Activated T-helper 2 cell treated with anti-CD3 and anti-CD28 coated beads, Interferon-gamma antibody, Interleukin-2, Interleukin-4, amounts not matched to agents 10 μg/mL and 5 μg/mL and 100 μg/mL, durations not matched to agents 14 hours and 24 hours and 36 hours (primary cell): ENCODE measurements around the gene TMTC2. TPM values are rescaled to one million over a fixed set of nuclear protein-coding genes. Genes with fewer than 3 reads are reported as not detected.

ENCODE experiments used
- DNase-seq: peaks from one replicate; pipeline ENCODE4 v3.0.0; 2021; ENCODE audit warnings: low spot score
- H3K27ac Mint-ChIP-seq: one replicate; pipeline ENCODE4 v1.8.0; 2021; ENCODE audit warnings: mixed read lengths
- H3K27me3 Mint-ChIP-seq: one replicate; pipeline ENCODE4 v1.8.0; 2021; ENCODE audit warnings: low read depth, mixed read lengths
- H3K36me3 Mint-ChIP-seq: one replicate; pipeline ENCODE4 v1.8.0; 2021; ENCODE audit warnings: low read depth, mixed read lengths
- H3K4me1 Mint-ChIP-seq: one replicate; pipeline ENCODE4 v1.8.0; 2021; ENCODE audit warnings: low read depth, mixed read lengths
- H3K4me3 Mint-ChIP-seq: one replicate; pipeline ENCODE4 v1.8.0; 2021; ENCODE audit warnings: low read depth, mild to moderate bottlenecking, moderate library complexity, mixed read lengths
- H3K9me3 Mint-ChIP-seq: one replicate; pipeline ENCODE4 v1.8.0; 2021; ENCODE audit warnings: mixed read lengths
- intact Hi-C: fragments of 100-400 bp; cut with micrococcal nuclease; formaldehyde crosslinking; loops from one replicate; pipeline ENCODE4 v1.15.1; 2023
- total RNA-seq: library from RNA; stranded (reverse); gene quantifications from 2 replicates; pipeline ENCODE4 v1.2.3, GENCODE V29; 2022

Gene TMTC2
- total RNA-seq, 1 donor from 2014 or later: 2.5 TPM

DNA sequence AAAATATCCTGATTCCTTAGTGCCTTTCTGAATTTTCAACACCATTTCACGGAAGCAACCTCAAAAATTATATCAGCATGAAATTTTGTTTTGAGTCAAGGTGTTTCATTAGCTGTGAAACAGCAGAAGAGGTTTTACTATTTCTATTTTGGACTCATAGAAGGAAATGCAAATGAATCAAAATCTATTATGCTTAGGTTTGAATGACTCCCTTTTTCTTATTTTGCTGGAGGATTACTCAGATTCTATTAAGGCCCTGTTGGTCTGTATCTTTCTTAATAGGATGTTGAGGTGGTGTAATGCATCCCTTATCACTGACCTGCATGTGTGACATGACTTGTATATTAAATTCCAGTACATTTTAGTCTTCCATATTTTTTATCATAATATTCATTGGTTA, 165.8 kb downstream of the TMTC2 start:
- Mint-ChIP-seq H3K9me3 (no peaks in the 10 kb centered on the region), H3K36me3 (no peaks in the 10 kb centered on the region), H3K27ac (no peak overlapping the region), H3K4me1 (no peaks in the 10 kb centered on the region), H3K27me3 (no peaks in the 10 kb centered on the region), H3K4me3 (no peak overlapping the region)
- intact Hi-C loops: no loop called here
- no peak for DNase-seq

DNA sequence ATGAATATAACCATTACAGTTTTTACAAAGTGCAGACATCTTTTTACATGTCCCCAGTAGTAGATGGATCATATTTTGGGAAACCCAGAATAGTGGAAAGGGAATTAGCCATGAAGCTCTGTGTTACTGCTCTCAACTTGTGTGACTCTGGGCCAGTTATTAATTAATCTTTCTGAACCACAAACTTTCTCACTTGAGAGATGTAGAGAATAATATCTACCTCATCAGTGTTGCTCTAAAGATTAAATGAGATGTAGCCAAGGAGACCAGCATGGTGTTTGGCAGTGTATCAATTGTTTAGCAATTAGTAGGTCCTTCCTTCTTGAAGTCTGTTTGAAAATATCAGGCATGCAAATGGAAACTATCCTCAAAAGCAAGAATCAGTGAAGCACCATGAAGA, 169.2 kb downstream of the TMTC2 start:
- H3K27me3 Mint-ChIP-seq: no peaks in the 10 kb centered on the region
- DNase-seq: no peak
- H3K27ac Mint-ChIP-seq: no peak overlapping the region
- no peaks in the 10 kb centered on the region for H3K36me3 Mint-ChIP-seq
- no peak overlapping the region for H3K4me3 Mint-ChIP-seq
- H3K9me3 Mint-ChIP-seq: no peaks in the 10 kb centered on the region
- intact Hi-C loops: no loop called here
- no peaks in the 10 kb centered on the region for H3K4me1 Mint-ChIP-seq

DNA sequence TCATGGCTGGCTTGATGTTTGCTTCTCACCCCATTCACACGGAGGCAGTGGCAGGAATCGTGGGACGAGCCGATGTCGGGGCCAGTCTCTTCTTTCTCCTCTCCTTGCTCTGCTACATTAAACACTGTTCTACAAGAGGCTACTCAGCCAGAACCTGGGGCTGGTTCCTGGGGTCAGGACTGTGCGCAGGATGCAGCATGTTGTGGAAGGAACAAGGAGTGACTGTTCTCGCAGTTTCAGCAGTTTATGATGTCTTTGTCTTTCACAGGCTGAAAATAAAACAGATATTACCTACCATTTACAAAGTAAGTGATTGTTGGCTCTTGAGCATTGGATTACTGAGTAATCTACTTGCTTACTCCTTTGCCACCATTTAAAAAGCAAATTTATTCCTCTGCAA, 170.6 kb downstream of the TMTC2 start:
- no peaks in the 10 kb centered on the region for H3K36me3 Mint-ChIP-seq
- no peaks in the 10 kb centered on the region for H3K9me3 Mint-ChIP-seq
- H3K27ac Mint-ChIP-seq: no peak overlapping the region
- intact Hi-C loops: no loop called here
- no peaks in the 10 kb centered on the region for H3K27me3 Mint-ChIP-seq
- DNase-seq: no peak
- H3K4me3 Mint-ChIP-seq: no peak overlapping the region
- no peaks in the 10 kb centered on the region for H3K4me1 Mint-ChIP-seq

DNA sequence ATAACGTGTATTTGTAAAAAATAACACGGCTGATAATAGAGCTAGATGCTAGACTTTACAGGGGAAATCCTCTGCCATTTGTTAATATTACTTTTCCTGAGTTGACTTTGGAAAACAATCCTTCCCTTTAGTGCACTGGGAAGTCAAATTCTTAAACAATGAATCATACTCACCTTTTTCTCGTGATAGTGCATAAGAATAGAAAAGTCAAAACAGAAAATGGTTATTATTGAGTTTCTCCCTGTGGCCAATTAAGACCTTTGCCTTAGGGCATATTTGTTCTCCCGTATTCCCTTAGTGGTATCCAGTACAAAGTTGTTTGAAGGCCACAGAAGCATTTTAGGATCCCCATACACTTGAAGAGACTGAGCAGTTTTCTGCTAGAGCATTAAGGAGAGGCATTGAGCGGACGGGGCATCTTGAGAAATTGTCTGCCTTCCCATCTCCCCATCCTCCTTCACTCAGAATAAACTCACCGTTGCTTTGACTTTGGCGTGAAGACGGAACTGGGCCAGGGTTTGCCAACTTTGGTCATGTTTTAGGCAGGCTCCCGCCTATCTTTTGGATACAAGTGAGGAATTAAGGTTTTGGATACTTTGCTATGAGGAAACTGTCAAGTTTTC, 171.3 kb downstream of the TMTC2 start:
- Mint-ChIP-seq H3K36me3 (no peaks in the 10 kb centered on the region), H3K4me3 (no peak overlapping the region), H3K27ac (no peak overlapping the region), H3K9me3 (no peaks in the 10 kb centered on the region), H3K27me3 (no peaks in the 10 kb centered on the region), H3K4me1 (no peaks in the 10 kb centered on the region)
- intact Hi-C loops: no loop called here
- DNase-seq: no peak

DNA sequence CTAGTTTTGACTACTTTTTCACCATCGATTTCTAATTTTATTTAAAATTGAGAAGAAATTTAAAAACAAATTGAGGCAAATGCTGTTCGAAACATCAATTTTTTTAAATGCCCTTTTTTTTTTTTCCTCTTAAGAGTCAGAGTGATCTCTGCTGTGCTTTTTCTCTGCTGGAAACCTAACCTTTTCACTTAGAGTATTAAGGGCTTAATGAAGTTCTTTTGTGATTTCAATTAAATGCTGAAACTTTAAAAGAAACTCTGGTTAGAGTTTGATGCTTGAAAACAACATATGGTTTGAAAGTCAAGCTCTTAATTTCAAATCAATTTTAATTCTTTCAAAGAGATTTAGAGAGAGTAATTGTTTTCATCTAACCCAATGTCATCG, 171.8 kb downstream of the TMTC2 start:
- no peaks in the 10 kb centered on the region for H3K27me3 Mint-ChIP-seq
- H3K4me1 Mint-ChIP-seq: no peaks in the 10 kb centered on the region
- intact Hi-C loops: no loop called here
- H3K9me3 Mint-ChIP-seq: no peaks in the 10 kb centered on the region
- no peaks in the 10 kb centered on the region for H3K36me3 Mint-ChIP-seq
- no peak overlapping the region for H3K4me3 Mint-ChIP-seq
- H3K27ac Mint-ChIP-seq: no peak overlapping the region
- DNase-seq: no peak

DNA sequence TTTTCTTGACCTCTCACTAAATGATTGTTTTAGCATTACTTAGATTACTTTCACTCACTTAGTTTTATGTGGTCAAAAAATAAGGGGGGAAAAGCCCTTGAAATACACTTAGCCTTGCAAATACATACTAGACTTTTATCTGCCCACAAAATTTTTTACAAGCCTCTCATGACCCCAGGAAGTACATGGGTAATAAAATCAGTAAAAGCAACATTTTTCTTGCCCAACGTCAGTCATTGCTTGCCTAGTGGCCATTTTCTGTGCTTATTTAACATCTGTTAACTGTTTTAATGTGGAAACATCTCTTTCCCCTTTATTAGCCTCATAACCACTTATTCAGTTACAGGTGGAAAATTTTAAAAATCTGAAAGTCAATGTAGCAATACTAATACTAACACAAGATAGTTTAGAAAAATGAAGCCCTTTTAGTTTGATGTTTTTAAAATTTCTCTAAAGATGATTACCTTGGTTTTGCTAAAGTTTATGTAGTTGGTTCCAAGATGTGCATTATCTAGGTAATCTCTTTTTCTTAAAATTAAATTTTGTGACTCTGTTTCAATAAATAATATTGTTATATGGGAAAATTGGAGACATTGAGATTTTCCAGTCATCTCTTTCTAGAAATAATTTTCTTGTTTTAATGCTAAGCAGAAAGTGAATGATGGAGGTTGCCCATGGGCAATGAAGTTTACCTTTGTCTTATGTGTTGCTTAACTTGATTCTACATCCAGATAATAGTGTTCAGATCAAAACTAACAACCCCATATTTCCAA, 175.5 kb downstream of the TMTC2 start:
- no peak overlapping the region for H3K27ac Mint-ChIP-seq
- intact Hi-C loops: no loop called here
- no peaks in the 10 kb centered on the region for H3K36me3 Mint-ChIP-seq

DNA sequence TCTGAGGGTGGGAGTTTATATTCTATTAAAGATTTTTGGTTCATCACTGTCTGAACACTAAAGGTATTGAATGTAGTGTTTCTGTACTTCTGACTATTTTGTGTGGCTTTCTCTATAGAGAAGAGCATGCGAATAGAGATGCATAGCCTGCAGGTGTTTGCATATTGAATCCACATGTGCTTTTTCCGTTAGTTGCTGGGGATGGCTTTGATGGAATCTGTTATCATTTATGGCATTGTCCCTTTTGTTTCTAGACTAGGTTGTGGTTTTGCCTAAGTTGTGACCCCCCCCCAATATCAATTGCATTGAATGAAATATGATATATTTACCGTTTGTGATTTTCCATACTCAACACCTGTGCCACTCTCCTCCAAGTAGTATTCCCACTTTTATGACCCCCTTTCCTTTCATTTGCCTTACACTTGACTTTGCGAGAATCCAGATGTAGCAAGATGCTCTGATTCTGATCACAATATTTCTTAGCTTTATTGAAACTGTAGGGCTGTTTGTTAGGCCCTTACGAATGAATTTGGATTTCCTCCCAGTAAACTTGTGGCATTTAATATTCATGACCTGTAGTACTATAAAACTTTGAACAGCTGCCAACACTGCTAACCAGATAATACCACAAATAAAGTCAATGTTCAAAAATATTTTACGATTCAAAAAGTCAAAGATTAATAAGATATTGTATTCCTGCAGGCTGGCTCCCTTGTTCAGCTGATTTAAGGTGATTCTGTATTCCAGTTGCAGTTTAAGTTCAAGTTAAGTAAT, 176.4 kb downstream of the TMTC2 start:
- DNase-seq: no peak
- no peaks in the 10 kb centered on the region for H3K9me3 Mint-ChIP-seq

More for the DNA sequence above, 175.5 kb downstream of the TMTC2 start:
- Mint-ChIP-seq H3K27me3 (no peaks in the 10 kb centered on the region), H3K4me3 (no peak overlapping the region), H3K9me3 (no peaks in the 10 kb centered on the region), H3K4me1 (no peaks in the 10 kb centered on the region)
- DNase-seq: no peak

DNA sequence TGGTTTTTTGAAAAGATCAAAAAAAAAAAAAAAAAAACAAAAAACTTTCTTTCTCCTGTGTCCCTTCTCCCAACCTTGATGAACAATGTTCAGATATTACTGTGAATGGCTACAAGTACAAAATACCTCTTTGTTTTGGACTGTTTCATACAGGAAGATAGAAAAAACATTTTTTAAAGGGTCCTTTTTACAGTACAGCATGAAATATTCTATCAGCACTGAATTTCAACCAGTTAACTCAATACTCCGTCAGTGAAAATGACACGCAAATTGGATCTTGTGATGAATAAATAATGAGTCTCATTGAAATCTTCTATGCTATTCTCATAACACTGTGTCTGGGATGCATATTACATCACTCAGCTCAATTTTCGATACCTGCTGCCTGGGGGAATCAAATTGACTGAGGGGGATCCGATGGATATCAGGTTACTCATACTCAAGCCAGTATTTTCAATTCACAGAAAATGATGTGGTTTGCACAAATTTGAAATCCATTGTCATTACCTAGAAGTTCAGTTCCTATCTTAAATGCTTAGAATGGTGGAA, 179.6 kb downstream of the TMTC2 start:
- H3K4me1 Mint-ChIP-seq: no peaks in the 10 kb centered on the region
- H3K27ac Mint-ChIP-seq: no peak overlapping the region
- intact Hi-C loops: no loop called here
- H3K4me3 Mint-ChIP-seq: no peak overlapping the region
- H3K27me3 Mint-ChIP-seq: no peaks in the 10 kb centered on the region
- H3K9me3 Mint-ChIP-seq: no peaks in the 10 kb centered on the region
- H3K36me3 Mint-ChIP-seq: no peaks in the 10 kb centered on the region
- DNase-seq: no peak

More for the DNA sequence above, 176.4 kb downstream of the TMTC2 start:
- Mint-ChIP-seq H3K27ac (no peak overlapping the region), H3K36me3 (no peaks in the 10 kb centered on the region), H3K27me3 (no peaks in the 10 kb centered on the region), H3K4me3 (no peak overlapping the region), H3K4me1 (no peaks in the 10 kb centered on the region)
- intact Hi-C loops: no loop called here

DNA sequence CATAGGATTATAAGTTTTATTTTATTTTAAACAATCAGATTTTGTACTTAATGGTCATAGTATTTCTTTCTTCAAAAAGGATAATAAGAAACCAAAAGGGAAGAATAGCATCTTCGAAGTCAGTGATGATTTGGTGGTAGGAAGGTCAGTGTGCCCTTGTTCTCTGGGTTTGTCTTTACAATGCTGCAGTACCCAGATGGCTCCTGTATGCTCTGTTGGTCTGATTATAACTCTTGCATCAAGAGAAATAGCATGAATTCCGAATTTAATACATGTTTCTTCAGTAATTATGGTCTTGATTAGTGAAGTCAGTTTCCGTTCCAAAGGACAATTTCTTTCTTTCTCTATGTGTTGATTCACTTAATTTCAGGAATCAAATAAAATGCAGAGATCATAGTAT, 180.2 kb downstream of the TMTC2 start:
- intact Hi-C loops: no loop called here
- H3K4me1 Mint-ChIP-seq: peaks cover 2% of the 10 kb centered on the region
- no peaks in the 10 kb centered on the region for H3K9me3 Mint-ChIP-seq
- H3K27ac Mint-ChIP-seq: no peak overlapping the region
- no peak for DNase-seq
- H3K36me3 Mint-ChIP-seq: no peaks in the 10 kb centered on the region
- no peaks in the 10 kb centered on the region for H3K27me3 Mint-ChIP-seq
- H3K4me3 Mint-ChIP-seq: no peak overlapping the region

DNA sequence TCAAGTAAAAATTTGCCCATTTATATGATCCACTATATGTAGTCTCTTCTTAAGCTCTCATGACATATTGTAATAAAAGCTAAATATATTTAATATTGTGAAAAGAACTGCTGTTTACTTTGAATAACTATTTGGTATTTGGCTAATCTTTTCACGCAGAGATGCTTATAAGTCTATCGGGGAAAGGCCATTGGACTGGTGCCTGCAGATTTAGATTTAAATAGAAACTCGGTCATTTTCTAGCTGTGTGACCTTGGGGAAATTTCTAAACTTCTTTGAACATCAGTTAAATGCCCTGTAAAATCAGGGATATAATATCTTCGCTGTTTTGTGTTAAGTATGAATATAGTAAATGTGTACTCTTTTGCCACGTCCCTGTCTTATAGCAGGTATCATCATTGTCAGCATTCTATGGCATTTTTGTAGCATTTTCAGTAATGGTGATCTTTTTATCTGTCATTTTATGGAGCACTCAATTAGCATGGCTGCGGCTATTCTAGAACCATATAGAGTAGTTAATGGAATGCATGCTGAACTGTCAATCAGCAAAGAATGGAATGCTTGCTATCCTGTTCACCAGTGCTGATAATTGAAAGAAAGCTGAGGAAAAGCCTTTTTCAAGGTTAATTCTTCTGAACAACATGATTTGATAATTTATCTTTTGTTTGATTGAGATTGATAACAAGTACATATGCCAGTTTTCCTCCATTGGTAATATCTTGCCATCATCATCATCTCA, 181.2 kb downstream of the TMTC2 start:
- no peaks in the 10 kb centered on the region for H3K27me3 Mint-ChIP-seq
- H3K27ac Mint-ChIP-seq: no peak overlapping the region
- no peaks in the 10 kb centered on the region for H3K9me3 Mint-ChIP-seq
- no peak for DNase-seq
- intact Hi-C loops: no loop called here
- H3K4me3 Mint-ChIP-seq: no peak overlapping the region
- H3K36me3 Mint-ChIP-seq: no peaks in the 10 kb centered on the region
- peaks cover 2% of the 10 kb centered on the region for H3K4me1 Mint-ChIP-seq

DNA sequence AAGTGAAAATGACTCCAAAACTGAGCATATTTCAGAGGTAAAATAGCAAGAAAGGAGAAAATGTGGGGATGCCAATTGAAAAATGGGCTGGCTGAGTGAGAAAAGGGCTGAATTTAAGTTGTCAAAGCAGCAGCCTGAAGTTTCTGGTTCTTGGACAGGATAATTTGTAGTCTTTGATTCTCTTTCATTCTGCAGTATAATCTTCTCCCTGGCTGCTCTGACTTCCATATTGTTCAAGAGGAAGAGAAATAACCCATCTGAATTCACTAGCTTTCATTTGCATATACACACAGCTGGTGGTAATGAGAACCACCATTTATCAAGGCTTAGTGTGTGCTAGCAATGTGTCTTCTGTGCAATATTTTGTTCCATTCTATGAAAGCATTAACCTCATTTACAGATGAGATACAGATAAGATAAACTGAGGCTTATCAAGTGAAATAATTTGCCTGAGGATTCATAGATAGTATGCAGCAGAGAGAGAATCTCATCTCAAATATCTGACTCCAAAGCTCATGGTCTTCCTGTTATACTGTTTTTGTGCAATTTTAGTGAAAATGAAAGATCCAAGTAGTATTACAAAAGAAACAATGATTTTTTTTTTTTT, 184.2 kb downstream of the TMTC2 start:
- peaks cover 2% of the 10 kb centered on the region for H3K4me1 Mint-ChIP-seq
- H3K9me3 Mint-ChIP-seq: no peaks in the 10 kb centered on the region
- H3K36me3 Mint-ChIP-seq: no peaks in the 10 kb centered on the region
- intact Hi-C loops: no loop called here
- no peaks in the 10 kb centered on the region for H3K27me3 Mint-ChIP-seq
- H3K27ac Mint-ChIP-seq: no peak overlapping the region
- no peak for DNase-seq
- H3K4me3 Mint-ChIP-seq: no peak overlapping the region

DNA sequence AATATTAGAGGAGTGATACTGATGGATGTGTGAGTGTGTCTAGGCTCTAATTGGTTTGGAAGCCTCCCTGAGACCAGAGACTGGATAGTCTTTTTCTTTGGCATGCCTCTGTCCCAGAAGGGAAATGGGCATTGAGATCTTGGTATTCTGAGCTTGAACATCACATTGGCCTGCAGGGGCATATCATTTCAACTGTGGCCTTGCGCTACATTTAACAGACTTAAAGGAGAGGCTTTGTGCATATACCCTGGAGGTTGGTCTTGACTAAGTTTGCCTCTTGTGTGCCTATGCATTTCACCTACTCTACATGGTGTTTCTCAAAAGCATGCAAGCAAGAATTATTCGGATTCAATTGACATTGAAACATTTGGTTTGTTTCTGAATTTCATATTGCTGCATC, 185.4 kb downstream of the TMTC2 start:
- H3K4me3 Mint-ChIP-seq: no peak overlapping the region
- DNase-seq: no peak
- H3K4me1 Mint-ChIP-seq: peaks cover 2% of the 10 kb centered on the region
- intact Hi-C loops: no loop called here
- H3K9me3 Mint-ChIP-seq: no peaks in the 10 kb centered on the region
- no peaks in the 10 kb centered on the region for H3K36me3 Mint-ChIP-seq
- no peaks in the 10 kb centered on the region for H3K27me3 Mint-ChIP-seq
- no peak overlapping the region for H3K27ac Mint-ChIP-seq
